HG02623 (cell line): ENCODE measurements around the gene TFG.

ENCODE experiments used
- ATAC-seq: cut with Tn5 transposase; IDR thresholded peaks from one replicate; pipeline ENCODE4 v1.9.1; 2021; ENCODE audit warnings: moderate library complexity; ENCODE audit not compliant: unreplicated experiment

The TFG gene

DNA sequence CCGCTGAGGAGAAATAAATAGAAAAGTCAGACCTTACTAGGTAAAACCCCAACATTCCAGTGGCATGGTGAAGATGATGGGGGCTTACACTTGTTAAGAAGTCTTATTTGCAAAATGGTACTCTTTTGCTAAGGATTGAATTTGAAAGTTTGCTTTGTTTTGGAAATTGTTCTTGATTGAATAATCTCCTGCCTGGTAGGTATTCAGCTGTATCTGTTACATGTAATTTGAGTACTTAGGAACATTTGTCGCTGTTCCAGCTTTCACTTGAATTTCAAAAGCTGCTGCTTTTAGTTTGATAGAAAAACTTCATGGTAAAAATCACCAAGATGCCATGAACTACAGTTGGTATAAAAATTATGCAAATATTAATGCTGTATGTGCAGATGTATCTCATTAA, 44.6 kb downstream of the TFG start:
- no peak for ATAC-seq

DNA sequence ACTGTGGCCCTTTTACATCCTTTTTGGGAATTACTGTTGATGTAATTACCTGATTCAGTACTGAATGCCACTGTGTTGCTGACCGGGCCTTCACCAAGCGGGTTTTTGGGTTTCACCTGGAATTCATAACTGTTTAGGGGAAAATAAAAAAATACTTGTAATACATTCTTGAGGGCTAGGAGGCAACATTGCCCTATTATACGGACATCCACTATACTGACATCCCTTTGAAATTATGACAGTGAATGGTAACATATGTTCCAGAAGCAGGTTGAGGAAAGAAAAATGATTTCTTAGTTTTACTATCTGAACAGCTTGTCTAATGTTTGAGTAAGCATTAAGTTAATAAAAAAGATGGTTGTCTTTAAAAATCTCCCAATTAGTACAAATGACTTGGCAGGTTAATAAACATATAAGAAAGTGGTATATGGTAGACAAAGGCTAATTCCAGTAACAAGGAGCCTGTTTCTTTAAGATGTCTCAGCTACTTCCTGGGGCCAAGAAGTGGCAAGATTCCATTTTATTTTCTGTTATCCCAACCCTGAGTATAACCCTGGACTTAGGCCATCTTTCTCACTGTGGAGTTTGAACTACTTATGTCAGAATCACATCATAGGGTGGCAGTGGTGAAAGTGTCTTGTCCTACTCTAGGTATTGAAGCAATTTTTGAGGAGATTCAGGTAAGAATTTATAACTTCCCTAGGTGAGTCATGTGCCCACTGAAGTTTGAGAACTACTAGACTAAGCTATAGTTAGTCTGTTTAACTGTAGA, 45.5 kb downstream of the TFG start:
- no peak for ATAC-seq

DNA sequence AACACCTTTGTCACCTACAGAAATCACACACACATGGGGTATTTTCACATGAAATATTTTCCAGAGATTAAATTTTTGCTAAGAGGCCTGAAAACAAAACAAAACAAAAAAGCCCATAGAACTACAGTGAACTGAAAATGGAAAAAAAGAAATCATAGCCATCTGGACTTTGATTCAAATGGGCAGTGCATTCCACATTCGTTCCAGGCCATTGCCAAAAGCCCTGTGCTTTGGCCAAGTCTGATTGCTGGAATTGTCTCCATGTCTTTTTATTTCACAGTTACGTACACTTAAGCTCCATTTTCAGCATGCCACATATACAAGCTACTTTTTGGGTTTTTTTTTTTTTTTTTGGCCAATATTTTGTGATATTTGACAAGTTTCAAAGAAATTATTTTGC, 47.1 kb downstream of the TFG start:
- no peak for ATAC-seq

GRCh38 chr3:100759159-100759558, 49.9 kb downstream of the TFG start:
- no peak for ATAC-seq

DNA sequence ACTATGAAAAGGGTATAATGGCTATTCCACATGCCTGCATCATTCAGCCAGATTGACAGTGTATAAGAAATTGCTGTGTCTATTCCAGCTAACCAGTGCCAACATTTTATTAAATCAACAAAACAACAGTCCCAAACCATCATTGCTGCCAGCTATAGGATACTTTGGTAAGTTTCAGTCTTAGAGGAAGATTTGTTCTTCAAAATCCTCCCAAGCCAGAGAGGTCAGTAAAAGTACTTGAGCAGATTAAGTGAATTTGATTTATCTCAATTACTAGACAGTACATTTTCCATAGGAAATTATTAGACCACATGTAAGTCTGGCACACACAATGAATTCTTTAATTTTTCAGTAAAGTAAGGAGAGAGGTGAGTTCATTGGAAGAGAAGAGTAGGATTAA, 50.7 kb downstream of the TFG start:
- ATAC-seq = no peak

GRCh38 chr3:100760377-100760776, 51.1 kb downstream of the TFG start:
- no peak for ATAC-seq

GRCh38 chr3:100761211-100761942, 52.1 kb downstream of the TFG start:
- ATAC-seq = peak; percentile 73

DNA sequence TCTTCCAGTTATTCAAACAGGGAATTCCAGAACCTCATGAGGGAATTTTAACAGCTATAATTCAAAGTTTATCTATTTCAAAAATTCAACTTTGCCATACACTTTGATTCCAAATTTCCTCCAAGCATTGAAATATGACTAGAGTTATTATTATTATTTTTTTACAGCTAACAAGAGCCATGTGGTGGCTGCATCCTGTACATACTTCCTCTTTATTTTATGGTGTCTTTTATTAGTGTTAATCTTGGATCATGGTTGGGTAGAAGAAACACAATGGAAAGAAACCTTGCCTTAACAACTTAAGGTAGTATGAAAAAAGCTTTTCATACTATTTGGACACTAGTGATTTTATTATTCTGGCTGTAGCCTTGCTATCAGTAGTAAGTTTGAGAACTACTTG, 52.7 kb downstream of the TFG start:
- no peak for ATAC-seq

GRCh38 chr3:100765437-100765975, 56.2 kb downstream of the TFG start:
- ATAC-seq = no peak

GRCh38 chr3:100766069-100766468, 56.8 kb downstream of the TFG start:
- ATAC-seq = no peak

DNA sequence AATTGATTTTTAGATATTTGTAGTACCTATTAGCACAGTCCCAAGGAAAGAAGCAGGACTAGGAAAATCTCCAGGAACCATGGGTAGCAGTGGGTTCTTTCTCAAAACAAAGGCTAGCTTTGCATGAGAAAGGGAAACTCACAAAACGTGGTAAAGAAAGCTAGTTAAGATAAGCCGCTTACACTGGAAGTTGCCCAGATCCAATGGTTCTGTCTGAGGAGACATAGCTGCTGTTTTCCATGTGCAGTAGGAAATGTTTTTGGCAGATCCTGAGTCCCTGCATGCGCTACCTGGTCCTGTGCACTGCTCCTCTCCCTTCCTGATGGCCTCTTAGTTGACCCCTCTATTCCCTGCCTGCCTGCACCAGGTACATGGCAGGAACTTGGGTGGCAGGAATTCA, 60.4 kb downstream of the TFG start:
- no peak for ATAC-seq

GRCh38 chr3:100775226-100775625, 65.9 kb downstream of the TFG start:
- no peak for ATAC-seq

- no peak for ATAC-seq
Observed at GRCh38 chr3:100775669-100776068, 66.4 kb downstream of the TFG start.

- no peak for ATAC-seq
Observed at GRCh38 chr3:100776097-100776729, 66.9 kb downstream of the TFG start.

- no peak for ATAC-seq
Observed at GRCh38 chr3:100776746-100777145, 67.5 kb downstream of the TFG start.

DNA sequence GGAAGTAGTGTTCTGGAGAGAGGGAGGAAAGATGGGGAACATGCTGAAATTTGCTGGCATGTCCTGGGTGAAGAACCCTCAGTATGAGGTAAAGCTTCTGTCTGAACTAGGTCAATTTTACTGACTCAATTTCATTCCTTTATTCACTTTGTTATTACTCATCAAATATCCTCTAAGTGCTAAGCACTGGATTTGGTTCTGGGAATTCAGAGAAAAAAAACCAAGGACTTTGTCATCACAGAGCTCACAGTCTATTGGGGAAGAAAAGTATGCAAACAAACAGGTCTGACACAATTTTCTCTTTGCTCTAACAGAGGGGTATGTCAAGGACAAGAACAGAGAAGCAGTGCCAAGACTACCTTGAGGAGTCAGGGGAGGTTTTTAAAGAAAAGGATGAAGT, 68.0 kb downstream of the TFG start:
- no peak for ATAC-seq

- ATAC-seq = no peak
Observed at GRCh38 chr3:100779480-100779879, 70.2 kb downstream of the TFG start.

- no peak for ATAC-seq
Observed at GRCh38 chr3:100780071-100780622, 70.9 kb downstream of the TFG start.

DNA sequence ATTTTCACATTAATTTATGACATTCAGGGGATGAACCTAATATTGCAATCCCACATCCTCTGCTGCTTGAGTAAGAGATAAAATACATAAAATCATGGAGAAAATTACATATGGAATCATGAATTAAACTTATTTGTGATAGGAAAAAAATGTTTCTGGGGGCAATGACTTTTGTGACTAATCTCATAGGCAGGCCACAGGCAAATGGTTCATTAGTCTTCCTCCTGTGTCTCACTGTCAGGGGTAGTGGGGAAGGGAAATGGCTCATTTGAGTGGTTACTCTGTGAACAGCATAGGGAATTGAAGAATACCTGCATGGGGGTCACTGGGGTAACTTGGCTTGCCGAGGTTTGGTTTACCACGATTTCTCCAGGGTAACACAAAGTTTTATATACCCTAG, 72.0 kb downstream of the TFG start:
- no peak for ATAC-seq

DNA sequence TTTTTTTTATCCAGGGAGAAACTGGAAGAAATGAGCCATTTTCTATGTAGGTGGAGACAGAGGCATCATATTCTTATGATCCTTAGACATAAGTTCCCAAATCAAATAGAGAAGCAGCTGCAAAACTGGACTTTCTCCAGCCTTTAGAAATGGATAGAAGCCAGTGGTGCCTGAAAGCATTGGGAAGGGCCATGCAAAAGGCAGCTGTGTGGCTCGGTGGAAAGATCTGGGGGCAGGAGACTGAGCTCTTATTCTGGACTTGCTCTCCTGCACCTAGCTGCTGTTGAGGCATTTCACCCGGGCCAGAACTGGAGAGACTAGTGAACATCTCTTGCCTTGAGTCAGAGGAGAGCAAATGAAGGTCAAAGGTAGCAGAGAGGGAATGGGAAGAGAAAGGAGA, 73.1 kb downstream of the TFG start:
- no peak for ATAC-seq

GRCh38 chr3:100782906-100783305, 73.6 kb downstream of the TFG start:
- no peak for ATAC-seq

DNA sequence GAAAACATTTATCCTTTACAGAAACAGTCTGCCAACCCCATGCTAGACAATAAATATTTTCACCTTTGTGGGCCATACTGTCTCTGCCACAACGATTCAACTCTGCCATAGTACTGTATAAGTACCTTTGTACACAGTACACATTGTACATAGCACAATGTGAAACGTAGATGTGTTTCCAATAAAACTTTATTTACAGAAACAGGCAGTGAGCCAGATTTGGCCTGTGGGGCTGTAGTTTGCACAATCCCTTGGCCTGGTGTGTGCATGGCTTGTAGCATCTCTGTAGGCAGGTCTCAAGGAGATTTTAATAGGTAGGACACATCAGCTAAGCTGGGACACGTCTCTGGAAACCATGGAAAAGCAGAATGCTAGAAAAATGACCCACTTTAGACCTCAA, 74.3 kb downstream of the TFG start:
- no peak for ATAC-seq
